ENCODE data around the gene TMEM131L.
"Not testable (repeated sequence)": the region's sequence is repeated elsewhere in the genome, so short reads cannot be mapped to it uniquely, and the experiment has no call there.

The TMEM131L gene

GRCh38 chr4:153573881-153574802, 108.0 kb downstream of the TMEM131L start:
- peak; percentile 84 for DNase-seq (ENCODE audit: low read depth, low spot score)

DNA sequence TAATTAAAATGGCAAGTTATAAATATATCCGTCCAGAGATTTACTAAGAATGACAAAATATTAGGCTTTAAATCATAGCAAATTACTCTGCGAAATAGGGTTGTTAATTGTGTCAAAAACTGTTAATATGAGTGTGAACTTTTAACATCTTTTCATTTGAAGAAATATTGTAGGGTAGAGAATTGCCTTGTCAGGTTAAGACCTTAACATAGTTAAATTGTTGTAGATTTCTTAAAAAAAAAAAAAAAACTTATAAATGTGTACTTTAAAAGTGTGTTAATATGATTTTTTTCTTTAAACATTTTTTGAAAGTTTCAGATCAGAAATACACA, 110.2 kb downstream of the TMEM131L start:
- DNase-seq (ENCODE audit: low read depth, low spot score), result no peak

DNA sequence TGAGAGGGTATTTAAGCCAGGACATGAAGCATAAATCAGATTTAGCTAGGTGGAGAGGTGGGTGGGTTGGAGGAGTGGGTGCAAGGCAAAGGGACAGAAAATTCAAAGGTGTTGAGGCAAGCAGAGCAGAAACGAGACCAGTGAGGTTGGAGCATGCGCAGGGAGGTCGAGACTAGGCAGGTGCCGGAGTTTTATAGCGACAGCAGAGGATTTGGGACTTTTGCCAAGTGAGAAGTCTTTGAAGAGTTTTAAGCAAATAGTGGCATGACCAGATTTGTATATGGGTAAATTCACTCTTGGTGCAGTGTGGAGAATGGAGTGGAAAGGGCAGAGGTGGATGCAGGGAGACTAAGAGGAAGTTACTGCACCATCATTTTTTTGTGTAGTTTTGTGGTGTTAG, 110.9 kb downstream of the TMEM131L start:
- DNase-seq (ENCODE audit: low read depth, low spot score), result no peak

DNA sequence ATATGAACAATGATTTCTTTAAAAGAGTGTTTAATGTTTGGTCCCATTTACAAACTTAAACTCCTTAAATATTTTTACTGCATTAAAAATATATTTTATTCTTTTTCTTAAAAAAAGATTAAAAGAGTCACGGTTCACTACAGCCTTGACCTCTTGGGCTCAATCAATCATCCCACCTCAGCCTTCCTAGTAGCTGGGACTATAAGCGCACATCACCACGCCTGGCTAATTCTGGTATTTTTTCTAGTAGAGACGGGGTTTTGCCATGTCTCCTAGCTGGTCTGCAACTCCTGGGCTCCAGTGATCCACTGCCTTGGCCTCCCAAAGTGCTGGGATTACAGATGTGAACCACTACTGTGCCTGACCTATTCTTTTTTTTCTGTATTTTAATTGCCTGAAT, 113.2 kb downstream of the TMEM131L start:
- DNase-seq (ENCODE audit: low read depth, low spot score), result no peak

GRCh38 chr4:153579872-153580271, 113.7 kb downstream of the TMEM131L start:
- DNase-seq (ENCODE audit: low read depth, low spot score), result no peak

GRCh38 chr4:153582954-153583702, 117.0 kb downstream of the TMEM131L start:
- no peak for DNase-seq (ENCODE audit: low read depth, low spot score)

DNA sequence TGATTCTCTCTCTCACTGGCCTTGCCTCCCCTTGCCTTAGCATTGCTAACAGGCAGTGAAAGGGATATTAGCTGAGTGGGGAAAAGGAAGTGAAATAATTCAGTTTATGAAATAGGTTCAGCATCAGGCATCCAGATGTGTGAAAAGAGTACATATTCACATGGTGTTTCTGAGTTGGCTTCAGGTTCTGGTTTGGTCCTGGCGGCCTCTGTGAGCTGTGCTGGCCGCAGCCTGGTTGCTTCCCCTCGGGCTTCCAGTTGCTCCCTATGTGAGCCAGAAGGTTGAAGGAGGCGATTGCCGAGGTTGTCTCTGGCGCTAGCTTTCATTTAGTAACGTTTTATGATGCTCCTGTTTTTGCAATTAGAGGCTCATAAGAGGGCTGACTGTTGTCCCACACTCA, 118.9 kb downstream of the TMEM131L start:
- no peak for DNase-seq (ENCODE audit: low read depth, low spot score)

DNA sequence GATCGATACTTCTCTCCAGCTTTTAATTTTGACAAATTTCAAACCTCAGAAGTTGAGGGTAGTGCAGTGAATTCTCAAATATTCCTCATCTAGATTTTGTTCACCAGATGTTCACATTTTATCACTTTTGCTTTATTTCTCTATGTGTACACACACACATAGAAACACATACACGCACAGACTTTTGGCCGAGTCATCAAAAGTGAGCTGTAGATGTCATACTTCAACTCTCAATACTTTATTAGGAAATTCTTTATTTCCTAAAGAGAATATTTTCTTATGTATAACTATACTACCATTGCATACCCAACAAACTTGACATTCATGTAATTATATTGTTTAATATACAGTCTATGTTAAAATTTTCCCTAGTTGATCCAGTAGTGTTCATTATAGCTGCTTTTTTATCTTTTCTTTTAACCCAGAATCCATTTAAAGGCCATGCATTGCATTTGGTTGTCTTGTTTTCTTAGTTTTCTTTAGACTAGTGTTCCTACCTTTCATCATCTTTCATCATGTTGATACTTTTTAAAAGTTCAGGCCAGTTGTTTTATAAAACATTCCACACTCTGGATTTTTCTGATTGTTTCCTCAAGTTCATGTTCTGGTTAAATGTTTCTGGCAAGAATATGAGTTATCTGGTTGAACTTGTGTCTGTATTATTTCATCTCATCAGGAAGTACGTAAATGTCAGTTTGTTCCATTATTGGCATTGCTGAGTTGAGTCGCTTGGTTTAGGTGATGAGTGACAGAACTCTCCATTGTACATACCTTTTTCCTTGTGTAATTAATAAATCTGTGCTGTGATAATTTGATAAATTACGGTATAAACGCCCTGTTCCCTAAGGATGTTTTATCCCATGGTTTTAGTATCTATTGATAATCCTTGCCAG, 123.8 kb downstream of the TMEM131L start:
- DNase-seq (ENCODE audit: low read depth, low spot score), result no peak

DNA sequence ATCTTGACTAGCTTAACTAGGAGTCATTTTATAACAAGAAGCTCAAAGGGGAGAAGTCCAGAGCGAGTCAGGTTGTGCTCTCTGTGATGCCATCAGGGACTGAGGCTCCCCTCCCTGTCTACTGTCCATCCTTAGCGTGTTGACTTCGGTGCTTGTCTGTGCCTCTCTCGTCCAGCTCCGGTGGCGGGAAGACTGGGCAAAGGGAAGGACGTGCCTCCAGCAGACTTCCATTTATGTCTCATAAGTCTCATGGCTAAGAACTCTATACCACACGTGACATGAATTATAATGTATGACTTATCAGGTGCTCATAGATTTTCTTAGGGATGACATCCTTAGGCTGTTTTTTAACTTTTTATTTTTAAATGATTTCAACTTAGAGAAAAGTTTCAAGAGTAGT, 125.3 kb downstream of the TMEM131L start:
- no peak for DNase-seq (ENCODE audit: low read depth, low spot score)

DNA sequence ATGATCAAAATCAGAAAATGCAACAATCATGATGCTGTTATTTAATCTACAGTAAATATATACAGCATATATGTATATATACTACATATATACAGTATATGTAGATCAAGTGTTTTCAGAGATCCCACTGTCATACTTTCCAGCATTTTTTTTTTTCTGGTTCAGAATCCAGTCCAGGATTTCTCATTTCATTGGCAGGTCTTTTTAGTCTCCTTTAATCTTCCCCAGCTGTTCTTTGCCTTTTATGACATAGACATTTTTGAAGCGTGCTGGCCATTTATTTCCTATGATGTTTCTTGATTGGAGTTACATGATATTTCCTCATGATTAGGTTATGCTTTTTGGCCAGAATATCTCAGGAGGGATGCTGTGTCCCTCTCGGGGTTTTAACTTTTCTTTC, 125.9 kb downstream of the TMEM131L start:
- DNase-seq (ENCODE audit: low read depth, low spot score), result no peak

GRCh38 chr4:153593161-153593560, 127.0 kb downstream of the TMEM131L start:
- no peak for DNase-seq (ENCODE audit: low read depth, low spot score)

GRCh38 chr4:153594210-153594609, 128.1 kb downstream of the TMEM131L start:
- peak; percentile 80 for DNase-seq (ENCODE audit: low read depth, low spot score)

DNA sequence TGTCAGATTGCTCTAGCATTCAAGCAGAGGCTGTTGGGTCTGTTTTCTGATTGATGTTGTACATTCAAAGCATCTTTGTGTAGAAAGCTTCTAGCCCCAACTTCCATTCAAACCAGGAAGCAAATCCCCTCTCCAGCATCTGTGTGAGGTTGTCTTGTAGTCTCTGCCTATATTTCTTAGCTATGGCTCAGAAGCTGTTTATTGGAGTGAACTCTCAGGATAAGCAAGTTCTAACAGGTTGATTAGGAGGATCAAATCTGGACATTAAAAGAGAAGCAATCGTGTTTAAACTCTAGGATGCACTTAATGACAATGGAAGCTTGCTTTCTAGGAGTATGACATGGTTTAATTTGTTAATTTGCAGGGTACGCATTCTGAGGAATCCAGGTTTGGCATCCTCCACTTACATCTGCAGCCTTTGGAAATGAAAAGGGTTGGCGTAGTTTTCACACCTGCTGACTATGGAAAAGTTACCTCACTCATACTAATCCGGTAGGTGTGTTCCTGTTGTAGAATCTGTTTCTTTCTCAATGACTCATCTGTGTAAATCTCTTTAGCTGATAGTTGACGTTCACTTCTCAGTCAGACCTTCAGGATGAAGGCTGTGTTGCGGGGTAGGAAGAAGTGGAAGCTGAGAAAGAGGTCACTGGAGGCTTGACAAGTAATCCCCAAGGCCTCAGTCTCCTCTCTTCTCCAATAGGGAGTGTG, 129.9 kb downstream of the TMEM131L start:
- no peak for DNase-seq (ENCODE audit: low read depth, low spot score)

DNA sequence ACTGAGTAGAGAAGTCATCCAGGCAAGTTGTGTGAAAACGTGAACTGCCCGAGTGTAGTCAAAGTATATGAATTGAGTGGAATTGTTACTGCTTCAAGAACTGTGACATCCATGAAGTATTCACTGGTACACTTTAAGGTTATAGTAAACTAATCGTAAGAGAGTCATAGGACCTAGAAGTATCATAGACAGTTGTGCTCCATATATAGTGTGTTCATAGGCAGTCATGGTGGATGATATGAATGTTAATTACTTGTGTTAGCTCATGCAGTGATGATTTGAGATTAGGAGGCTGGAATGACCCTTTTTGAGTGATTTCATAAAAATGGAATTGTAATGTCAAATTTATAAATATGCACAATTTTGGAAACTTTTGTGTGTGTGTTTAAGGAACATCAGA, 136.6 kb downstream of the TMEM131L start:
- DNase-seq (ENCODE audit: low read depth, low spot score), result no peak

DNA sequence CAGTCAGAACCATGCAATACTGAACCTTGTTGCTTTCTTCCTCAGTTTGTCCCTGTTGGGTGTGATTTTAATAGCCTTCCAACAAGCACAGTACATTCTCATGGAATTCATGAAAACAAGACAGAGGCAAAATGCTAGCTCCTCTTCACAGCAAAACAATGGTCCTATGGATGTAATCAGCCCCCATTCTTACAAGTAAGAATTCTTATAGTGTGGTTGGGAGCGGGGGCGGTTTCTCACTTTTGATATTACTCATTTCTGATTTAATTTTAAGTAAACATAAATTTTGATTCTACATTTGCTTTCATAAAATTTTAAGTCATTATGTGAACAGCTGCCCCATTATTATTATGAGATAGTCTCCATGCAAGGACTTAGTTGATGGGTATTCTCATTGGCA, 137.1 kb downstream of the TMEM131L start:
- DNase-seq (ENCODE audit: low read depth, low spot score), result no peak

GRCh38 chr4:153603835-153604234, 137.7 kb downstream of the TMEM131L start:
- DNase-seq (ENCODE audit: low read depth, low spot score), result no peak

DNA sequence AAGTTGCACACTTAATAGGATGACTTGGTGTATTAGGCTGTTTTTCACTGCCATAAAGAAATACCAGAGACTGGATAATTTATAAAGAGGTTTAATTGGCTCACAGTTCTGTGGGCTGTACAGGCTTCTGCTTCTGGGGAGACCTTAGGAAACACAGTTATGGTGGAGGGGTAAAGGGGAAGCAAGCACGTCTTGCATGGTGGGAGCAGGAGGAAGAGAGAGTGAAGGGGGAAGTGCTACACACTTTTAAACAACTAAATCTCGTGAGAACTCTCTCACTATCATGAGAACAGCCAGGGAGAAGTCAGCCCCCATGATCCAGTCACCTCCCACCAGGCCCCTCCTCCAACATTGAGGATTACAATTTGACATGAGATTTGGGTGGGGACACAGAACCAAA, 142.9 kb downstream of the TMEM131L start:
- DNase-seq (ENCODE audit: low read depth, low spot score), result not testable (repeated sequence)

GRCh38 chr4:153610623-153611376, 144.6 kb downstream of the TMEM131L start:
- DNase-seq (ENCODE audit: low read depth, low spot score), result no peak

GRCh38 chr4:153611679-153612078, 145.5 kb downstream of the TMEM131L start:
- DNase-seq (ENCODE audit: low read depth, low spot score), result peak; percentile 31

DNA sequence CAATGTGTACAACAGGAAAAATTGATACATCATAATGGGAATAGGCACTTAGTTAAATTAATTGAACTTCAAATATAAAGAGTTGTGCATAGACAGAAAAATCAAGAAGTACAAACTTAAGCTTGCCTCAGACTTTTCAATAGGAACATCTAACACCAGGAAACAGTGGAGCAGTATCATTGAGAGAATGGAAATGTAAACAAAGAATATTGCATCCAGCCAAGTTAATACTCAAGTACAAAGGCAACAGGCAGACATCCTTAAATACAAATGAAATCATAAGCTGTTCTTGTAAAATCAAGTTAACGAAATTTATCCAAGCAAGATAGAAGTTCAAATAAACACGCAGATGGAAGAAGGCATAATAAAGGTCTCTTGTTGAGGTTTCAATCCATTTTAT, 146.7 kb downstream of the TMEM131L start:
- DNase-seq (ENCODE audit: low read depth, low spot score), result no peak

Measured in astrocyte of the hippocampus (primary cell).